ENCODE data around the gene C1orf226. TPM values are rescaled to one million over a fixed set of nuclear protein-coding genes. Genes with fewer than 3 reads are reported as not detected.

The C1orf226 gene
- total RNA-seq, 4 donors from 2014 or later: 2.5 to 10.2 (median 3.7) TPM

GRCh38 chr1:162404550-162405160, 23.1 kb downstream of the C1orf226 start:
- ATAC-seq (ENCODE audit: low FRiP score): peak; percentile 71
- TF ChIP-seq, protein P1, sequence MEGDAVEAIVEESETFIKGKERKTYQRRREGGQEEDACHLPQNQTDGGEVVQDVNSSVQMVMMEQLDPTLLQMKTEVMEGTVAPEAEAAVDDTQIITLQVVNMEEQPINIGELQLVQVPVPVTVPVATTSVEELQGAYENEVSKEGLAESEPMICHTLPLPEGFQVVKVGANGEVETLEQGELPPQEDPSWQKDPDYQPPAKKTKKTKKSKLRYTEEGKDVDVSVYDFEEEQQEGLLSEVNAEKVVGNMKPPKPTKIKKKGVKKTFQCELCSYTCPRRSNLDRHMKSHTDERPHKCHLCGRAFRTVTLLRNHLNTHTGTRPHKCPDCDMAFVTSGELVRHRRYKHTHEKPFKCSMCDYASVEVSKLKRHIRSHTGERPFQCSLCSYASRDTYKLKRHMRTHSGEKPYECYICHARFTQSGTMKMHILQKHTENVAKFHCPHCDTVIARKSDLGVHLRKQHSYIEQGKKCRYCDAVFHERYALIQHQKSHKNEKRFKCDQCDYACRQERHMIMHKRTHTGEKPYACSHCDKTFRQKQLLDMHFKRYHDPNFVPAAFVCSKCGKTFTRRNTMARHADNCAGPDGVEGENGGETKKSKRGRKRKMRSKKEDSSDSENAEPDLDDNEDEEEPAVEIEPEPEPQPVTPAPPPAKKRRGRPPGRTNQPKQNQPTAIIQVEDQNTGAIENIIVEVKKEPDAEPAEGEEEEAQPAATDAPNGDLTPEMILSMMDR (IDR thresholded peaks at IDR 0.05): no peak
- DNase-seq (ENCODE audit: low spot score): no peak

- ATAC-seq (ENCODE audit: low FRiP score) (no peak), DNase-seq (ENCODE audit: low spot score) (no peak)
- TF ChIP-seq, protein P1 (IDR thresholded peaks at IDR 0.05): no peak
These were observed 24.3 kb downstream of the C1orf226 start for GRCh38 chr1:162405800-162406199.

DNA sequence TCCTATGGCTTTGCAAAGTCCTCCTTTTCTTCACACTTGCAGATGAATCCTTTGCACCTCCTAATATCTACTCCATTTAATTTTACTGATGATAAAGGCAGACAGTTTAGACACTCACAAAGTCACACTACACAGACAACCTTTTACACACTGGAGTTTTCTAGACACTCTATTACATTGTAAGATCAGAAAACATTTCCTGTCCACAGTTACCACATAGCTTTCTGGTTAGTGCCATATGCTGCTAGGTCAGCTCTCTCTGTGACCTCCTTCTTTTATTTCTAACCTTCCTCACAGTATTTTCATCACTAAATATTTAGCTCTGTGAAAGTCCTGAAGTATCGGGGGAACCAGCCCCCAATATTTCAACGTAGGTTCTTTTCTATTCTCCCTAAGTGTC, 25.3 kb downstream of the C1orf226 start:
- TF ChIP-seq, protein P1 (IDR thresholded peaks at IDR 0.05): no peak
- no peak for DNase-seq (ENCODE audit: low spot score)
- ATAC-seq (ENCODE audit: low FRiP score): no peak

GRCh38 chr1:162407539-162407938, 26.0 kb downstream of the C1orf226 start:
- no peak for DNase-seq (ENCODE audit: low spot score)
- no peak for ATAC-seq (ENCODE audit: low FRiP score)

DNA sequence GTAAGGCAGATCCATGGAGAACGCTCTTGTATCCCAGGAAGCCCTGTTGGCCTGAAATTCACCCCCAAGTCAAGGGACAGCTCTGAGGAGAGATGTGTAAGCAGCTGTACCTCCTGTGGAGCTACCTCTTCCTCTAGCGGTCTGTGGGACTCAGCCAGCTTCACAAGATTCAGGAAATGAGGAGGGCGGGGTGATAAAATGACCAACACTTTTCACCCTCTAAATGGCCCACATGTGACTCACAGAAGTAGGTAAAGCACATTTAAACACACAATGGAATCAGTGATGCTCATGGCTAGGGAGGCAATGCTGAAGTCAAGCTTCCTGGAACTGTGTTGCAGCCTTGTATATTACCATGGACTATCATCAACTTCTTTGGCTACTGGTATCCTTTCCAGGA, 30.5 kb downstream of the C1orf226 start, which contains the start of gene SH2D1B:
TSS of gene SH2D1B (minus strand) at position 135 of the 400 bp plus-strand sequence. CDS start at position 15, 120 bp downstream.
- DNase-seq (ENCODE audit: low spot score): no peak

More at GRCh38 chr1:162407539-162407938, 26.0 kb downstream of the C1orf226 start:
- TF ChIP-seq, protein P1 (IDR thresholded peaks at IDR 0.05): no peak

DNA sequence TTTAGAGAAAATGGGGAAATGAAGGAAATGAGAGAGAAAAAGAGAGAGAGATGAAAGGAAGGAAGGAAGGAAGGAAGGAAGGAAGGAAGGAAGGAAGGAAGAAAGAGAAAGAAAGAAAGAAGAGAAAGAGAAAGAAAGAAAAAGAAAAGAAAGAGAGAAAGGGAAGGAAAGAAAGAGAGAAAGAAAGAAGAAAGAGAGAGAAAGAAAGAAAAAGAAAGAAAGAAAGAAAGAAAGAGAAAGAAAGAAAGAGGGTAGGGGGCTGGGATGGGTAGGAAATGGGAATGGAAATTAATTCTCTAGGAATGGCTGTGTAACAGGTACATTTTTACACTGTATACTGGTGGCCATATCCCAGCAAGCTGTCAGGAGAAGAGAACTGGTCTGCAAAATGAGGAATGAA, 34.7 kb downstream of the C1orf226 start:
- TF ChIP-seq, protein P1 (IDR thresholded peaks at IDR 0.05): no peak
- no peak for ATAC-seq (ENCODE audit: low FRiP score)
- no peak for DNase-seq (ENCODE audit: low spot score)

More for the DNA sequence above, 30.5 kb downstream of the C1orf226 start, which contains the start of gene SH2D1B:
- no peak for ATAC-seq (ENCODE audit: low FRiP score)
- TF ChIP-seq, protein P1 (IDR thresholded peaks at IDR 0.05): no peak

DNA sequence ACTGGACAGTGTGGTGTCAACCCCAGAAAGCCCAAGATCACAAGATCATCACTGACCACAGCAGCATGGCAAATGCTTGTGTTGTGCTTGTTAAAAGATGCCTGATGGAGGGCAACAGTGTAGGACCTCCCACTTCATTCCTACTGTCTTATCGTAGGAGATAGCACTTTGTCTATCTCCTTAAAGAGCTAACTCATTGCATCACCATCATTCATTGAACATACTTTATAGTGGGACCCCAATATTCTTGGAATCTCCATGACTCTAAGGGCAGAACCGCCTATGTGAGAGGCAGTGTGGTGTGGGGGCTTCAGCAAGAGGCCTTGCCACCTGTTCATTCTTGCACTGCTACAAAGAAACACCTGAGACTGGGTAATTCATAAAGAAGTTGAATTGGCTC, 35.4 kb downstream of the C1orf226 start:
- ATAC-seq (ENCODE audit: low FRiP score): no peak
- TF ChIP-seq, protein P1 (IDR thresholded peaks at IDR 0.05): no peak
- no peak for DNase-seq (ENCODE audit: low spot score)
